GM12874 (cell line): ENCODE data around the gene MYRF.

ENCODE experiments used
- CTCF ChIP-seq: IDR thresholded peaks from 2 replicates; pipeline ENCODE4 v1.5.1; 2011; ENCODE audit warnings: low read depth, mild to moderate bottlenecking, control low read depth, low read length, moderate library complexity; ENCODE audit not compliant: insufficient read depth

Gene MYRF

GRCh38 chr11:61730240-61730994 is 22.0 kb upstream of the MYRF start:
- no peak for TF ChIP-seq CTCF

GRCh38 chr11:61731211-61731951 is 21.1 kb upstream of the MYRF start:
- no peak for TF ChIP-seq CTCF

GRCh38 chr11:61731952-61732675 is 20.3 kb upstream of the MYRF start:
- no peak for TF ChIP-seq CTCF

GRCh38 chr11:61732705-61733104 is 19.7 kb upstream of the MYRF start:
- no peak for TF ChIP-seq CTCF

GRCh38 chr11:61733120-61733978 is 19.1 kb upstream of the MYRF start:
- peak; percentile 99 for TF ChIP-seq CTCF

GRCh38 chr11:61734767-61735166 is 17.7 kb upstream of the MYRF start:
- no peak for TF ChIP-seq CTCF
